ENCODE measurements around the gene IRF2BP2.

Gene IRF2BP2

GRCh38 chr1:234582681-234583301 is 27.2 kb downstream of the IRF2BP2 start:
- ChIA-PET POLR2A (interaction anchor here (0.7 kb wide), 2 partner anchors 13 to 21 kb away, joined by 3 read pairs; no protein-coding TSS in a partner anchor), CTCF (interaction anchor here (0.6 to 1.2 kb wide), 4 partner anchors 17 to 468 kb away, joined by 3 to 5 read pairs (median 4); no protein-coding TSS in a partner anchor)
- Histone ChIP-seq H3K36me3 (ENCODE audit: control insufficient read depth in 2 of 2, insufficient read depth in 1 of 2, low read length in 2 of 2) (no peaks in the 10 kb centered on the region), H3K4me3 (ENCODE audit: low read depth, low read length) (no peak overlapping the region), H3K9me3 (ENCODE audit: control insufficient read depth, insufficient read depth, low read depth, low read length) (no peaks in the 10 kb centered on the region), H3K4me1 (ENCODE audit: control insufficient read depth, insufficient read depth, low read length) (peaks cover 7% of the 10 kb centered on the region; the same call in 1 of the 2 replicates), H3K27ac (ENCODE audit: extremely low read depth, low read depth, low read length) (no peak overlapping the region)
- TF ChIP-seq MEIS1 (CRISPR knock-in tag; IDR thresholded peaks at IDR 0.05; ENCODE audit: borderline replicate concordance) (no peak), ZNF521 (tag by site-specific recombination; IDR thresholded peaks at IDR 0.05) (no peak), ZNF600 (tag by site-specific recombination; IDR thresholded peaks at IDR 0.05) (no peak), RBAK (tag by site-specific recombination; IDR thresholded peaks at IDR 0.05) (no peak), ZNF610 (tag by site-specific recombination; IDR thresholded peaks at IDR 0.05; ENCODE audit: borderline replicate concordance) (0 out of 2 replicates have a peak, but pooled peaks have one; percentile 20), PATZ1 (tag by site-specific recombination; IDR thresholded peaks at IDR 0.05) (0 out of 2 replicates have a peak, but pooled peaks have one; percentile 11), PRDM10 (tag by site-specific recombination; IDR thresholded peaks at IDR 0.05) (no peak), ZNF518A (tag by site-specific recombination; conservative IDR thresholded peaks at IDR 0.05; ENCODE audit: low read depth) (no peak), ZFHX2 (tag by site-specific recombination; conservative IDR thresholded peaks at IDR 0.05) (peak; percentile 8; the same call in 1 of the 2 replicates)

GRCh38 chr1:234582186-234582585 is 27.8 kb downstream of the IRF2BP2 start:
- H3K9me3 ChIP-seq (ENCODE audit: control insufficient read depth, insufficient read depth, low read depth, low read length): no peaks in the 10 kb centered on the region
- ChIA-PET CTCF (interaction anchor here (0.6 to 1.1 kb wide), 3 partner anchors 16 to 122 kb away, joined by 3 to 4 read pairs (median 3); no protein-coding TSS in a partner anchor), POLR2A (interaction anchor here (0.7 kb wide), 1 partner anchor 21 kb away, joined by 3 read pairs; no protein-coding TSS in a partner anchor)
- no peak overlapping the region for H3K4me3 ChIP-seq (ENCODE audit: low read depth, low read length)
- no peak overlapping the region for H3K27ac ChIP-seq (ENCODE audit: extremely low read depth, low read depth, low read length)
- no peaks in the 10 kb centered on the region for H3K36me3 ChIP-seq (ENCODE audit: control insufficient read depth in 2 of 2, insufficient read depth in 1 of 2, low read length in 2 of 2)
- H3K4me1 ChIP-seq (ENCODE audit: control insufficient read depth, insufficient read depth, low read length): peaks cover 7% of the 10 kb centered on the region; the same call in 1 of the 2 replicates
- TF ChIP-seq ATF2 (tag by site-specific recombination; IDR thresholded peaks at IDR 0.05; ENCODE audit: low read depth) (no peak), SCRT1 (tag by site-specific recombination; IDR thresholded peaks at IDR 0.05; ENCODE audit: borderline replicate concordance) (no peak), KLF7 (tag by site-specific recombination; IDR thresholded peaks at IDR 0.05; ENCODE audit: borderline replicate concordance) (no peak), ZNF747 (tag by site-specific recombination; IDR thresholded peaks at IDR 0.05) (no peak), OVOL3 (tag by site-specific recombination; IDR thresholded peaks at IDR 0.05) (no peak), PBX3 (CRISPR knock-in tag; IDR thresholded peaks at IDR 0.05) (no peak), ZNF837 (tag by site-specific recombination; IDR thresholded peaks at IDR 0.05) (no peak), ZNF571 (tag by site-specific recombination; IDR thresholded peaks at IDR 0.05) (no peak), CTCF (tag by site-specific recombination; IDR thresholded peaks at IDR 0.05) (no peak)

Measured in HEK293 (cell line).